AG04450 (cell line): ENCODE measurements around the gene CHTOP. TPM values are rescaled to one million over a fixed set of nuclear protein-coding genes. Genes with fewer than 3 reads are reported as not detected.

Experiments used
- CTCF ChIA-PET: fragments of 300-600, 350-600 bp; formaldehyde crosslinking; extraction: SDS; loops from one replicate; lab custom pipeline; 2022; ENCODE audit warnings: antibody characterized with exemption, inconsistent platforms; lab: Charles Lee
- POLR2A ChIA-PET: fragments of 350-600 bp; formaldehyde crosslinking; extraction: SDS; loops from one replicate; lab custom pipeline; 2021; ENCODE audit warnings: antibody characterized with exemption, inconsistent platforms; lab: Yijun Ruan, JAX
- DNase-seq: peaks from one replicate; pipeline ENCODE4 v3.0.0-alpha.2; 2011; ENCODE audit warnings: low read depth, low spot score
- H3K27ac ChIP-seq: one replicate; pipeline ENCODE4 v1.5.1; 2012; ENCODE audit warnings: low read depth, low read length, control low read depth
- H3K27me3 ChIP-seq: one replicate; pipeline ENCODE4 v1.6.0; 2012; ENCODE audit warnings: low read length; ENCODE audit not compliant: control insufficient read depth, insufficient read depth
- H3K4me3 ChIP-seq: 2 replicates; pipeline ENCODE4 v1.5.1; 2011; ENCODE audit warnings: mild to moderate bottlenecking, low read depth, low read length, control low read depth
- H3K9me3 ChIP-seq: 2 replicates; pipeline ENCODE4 v1.5.1; 2012; ENCODE audit warnings: low read length; ENCODE audit not compliant: control insufficient read depth, insufficient read depth
- CTCF ChIP-seq: IDR thresholded peaks from 2 replicates; pipeline ENCODE4 v1.5.1; 2011; ENCODE audit warnings: low read depth, low read length, control low read depth, inconsistent platforms
- polyA plus RNA-seq: library from polyadenylated mRNA; depleted of rRNA; stranded (reverse); fragments of >200 nt; gene quantifications from 2 replicates; pipeline ENCODE4 v1.2.3, GENCODE V29; 2011

Gene CHTOP
- polyA plus RNA-seq, 1 experiment, result 59.5 TPM

GRCh38 chr1:153616917-153617311 lies 17.0 kb upstream of the CHTOP start:
- ChIA-PET POLR2A (interaction anchor here (1.4 to 5.4 kb wide), 3 partner anchors 10 to 83 kb away, joined by 5 to 45 read pairs (median 8); partner anchors contain the start of genes S100A1 and S100A13), CTCF (interaction anchor here (1.1 to 9.3 kb wide), 5 partner anchors 11 to 265 kb away, joined by 4 to 80 read pairs (median 29); partner anchors contain the start of genes S100A1 and S100A13)
- Histone ChIP-seq H3K27ac (peak overlapping the region; percentile 11), H3K27me3 (no peaks in the 10 kb centered on the region), H3K4me3 (no peak overlapping the region), H3K9me3 (no peaks in the 10 kb centered on the region; the same call in 1 of the 2 replicates)
- no peak for TF ChIP-seq CTCF
- DNase-seq, result no peak

GRCh38 chr1:153617663-153618062 lies 16.2 kb upstream of the CHTOP start:
- no peaks in the 10 kb centered on the region; the same call in 1 of the 2 replicates for H3K9me3 ChIP-seq
- no peak overlapping the region for H3K4me3 ChIP-seq
- ChIA-PET CTCF (interaction anchor here (1.4 to 9.3 kb wide), 6 partner anchors 10 to 265 kb away, joined by 3 to 80 read pairs (median 21); partner anchors contain the start of genes S100A1 and S100A13), POLR2A (interaction anchor here (1.4 to 5.4 kb wide), 3 partner anchors 10 to 84 kb away, joined by 5 to 45 read pairs (median 8); partner anchors contain the start of genes S100A1 and S100A13)
- peak; percentile 61 for TF ChIP-seq CTCF
- DNase-seq, result no peak
- no peaks in the 10 kb centered on the region for H3K27me3 ChIP-seq
- H3K27ac ChIP-seq, result no peak overlapping the region

GRCh38 chr1:153619171-153619570 lies 14.7 kb upstream of the CHTOP start:
- ChIA-PET CTCF (interaction anchor here (0.9 to 7.1 kb wide), 8 partner anchors 8 to 267 kb away, joined by 3 to 74 read pairs (median 10); partner anchors contain the start of genes S100A1 and S100A13), POLR2A (interaction anchor here (0.6 to 5.4 kb wide), 2 partner anchors 8 to 45 kb away, joined by 3 to 45 read pairs; partner anchors contain the start of genes S100A1 and S100A13)
- Histone ChIP-seq H3K27ac (no peak overlapping the region), H3K9me3 (no peaks in the 10 kb centered on the region; the same call in 1 of the 2 replicates), H3K4me3 (no peak overlapping the region), H3K27me3 (no peaks in the 10 kb centered on the region)
- TF ChIP-seq CTCF, result no peak
- DNase-seq, result no peak

GRCh38 chr1:153623101-153623500 lies 10.8 kb upstream of the CHTOP start:
- H3K9me3 ChIP-seq, result no peaks in the 10 kb centered on the region; the same call in 1 of the 2 replicates
- no peaks in the 10 kb centered on the region for H3K27me3 ChIP-seq
- H3K4me3 ChIP-seq, result no peak overlapping the region
- CTCF ChIA-PET, result interaction anchor here (0.7 to 1.0 kb wide), 3 partner anchors 45 to 113 kb away, joined by 3 to 5 read pairs (median 4); no protein-coding TSS in a partner anchor
- POLR2A ChIA-PET, result interaction anchor here (1.2 kb wide), 1 partner anchor 10 kb away, joined by 7 read pairs; the partner anchor contains the start of gene S100A16
- no peak for DNase-seq
- H3K27ac ChIP-seq, result no peak overlapping the region
- no peak for TF ChIP-seq CTCF
